AG09319 (cell line): ENCODE results near the gene RPS14.

Source experiments
- DNase-seq: peaks from one replicate; pipeline ENCODE4 v3.0.0-alpha.2; 2010; ENCODE audit warnings: low read depth; ENCODE audit errors: extremely low read depth
- CTCF ChIP-seq: IDR thresholded peaks from 2 replicates; pipeline ENCODE4 v1.5.1; 2011; ENCODE audit warnings: low read depth, mild to moderate bottlenecking, inconsistent platforms, low read length, moderate library complexity

Gene RPS14

GRCh38 chr5:150492621-150493020 lies 43.1 kb upstream of the RPS14 start:
- no peak for DNase-seq
- no peak for TF ChIP-seq CTCF

- TF ChIP-seq CTCF = no peak
Observed at GRCh38 chr5:150491876-150492275, 42.3 kb upstream of the RPS14 start.

GRCh38 chr5:150490754-150491153 lies 41.2 kb upstream of the RPS14 start:
- TF ChIP-seq CTCF = no peak
- no peak for DNase-seq

More at GRCh38 chr5:150491876-150492275, 42.3 kb upstream of the RPS14 start:
- DNase-seq = no peak

GRCh38 chr5:150490296-150490669 lies 40.7 kb upstream of the RPS14 start:
- no peak for DNase-seq
- no peak for TF ChIP-seq CTCF

- DNase-seq = no peak
- TF ChIP-seq CTCF = no peak
Observed at GRCh38 chr5:150489360-150490295, 40.1 kb upstream of the RPS14 start.

- TF ChIP-seq CTCF = no peak
- no peak for DNase-seq
Observed at GRCh38 chr5:150488519-150489359, 39.2 kb upstream of the RPS14 start.
